H9 (cell line): ENCODE measurements around the gene BAG1. TPM values are rescaled to one million over a fixed set of nuclear protein-coding genes. Genes with fewer than 3 reads are reported as not detected.

Source experiments
- DNase-seq: peaks from one replicate; pipeline ENCODE4 v3.0.0-alpha.2; 2017
- H2AFZ ChIP-seq: one replicate; pipeline ENCODE4 v1.6.1; 2013; ENCODE audit warnings: mild to moderate bottlenecking, low read length, control low read depth, moderate library complexity
- H2AK5ac ChIP-seq: 2 replicates; pipeline ENCODE4 v1.6.1; 2013; ENCODE audit warnings: low read length, control low read depth, mixed read lengths; ENCODE audit not compliant: insufficient read length
- H2BK120ac ChIP-seq: one replicate; pipeline ENCODE4 v1.6.1; 2013; ENCODE audit warnings: low read depth, mild to moderate bottlenecking, low read length, control low read depth, inconsistent platforms; ENCODE audit not compliant: poor library complexity, severe bottlenecking
- H2BK12ac ChIP-seq: 2 replicates; pipeline ENCODE4 v1.6.1; 2013; ENCODE audit warnings: low read length, control low read depth, mixed read lengths, low read depth; ENCODE audit not compliant: insufficient read length
- H2BK15ac ChIP-seq: 2 replicates; pipeline ENCODE4 v1.6.1; 2013; ENCODE audit warnings: low read depth, low read length, control low read depth
- H2BK20ac ChIP-seq: one replicate; pipeline ENCODE4 v1.6.1; 2013; ENCODE audit warnings: low read depth, mild to moderate bottlenecking, low read length, control low read depth, inconsistent platforms; ENCODE audit not compliant: poor library complexity, severe bottlenecking
- H2BK5ac ChIP-seq: 2 replicates; pipeline ENCODE4 v1.6.1; 2013; ENCODE audit warnings: low read length, control low read depth, mixed read lengths; ENCODE audit not compliant: insufficient read length
- H3K14ac ChIP-seq: 2 replicates; pipeline ENCODE4 v1.6.1; 2013; ENCODE audit warnings: low read length, control low read depth; ENCODE audit not compliant: insufficient read depth
- H3K18ac ChIP-seq: 2 replicates; pipeline ENCODE4 v1.6.1; 2013; ENCODE audit warnings: low read depth, mild to moderate bottlenecking, mixed read lengths, low read length, control low read depth; ENCODE audit not compliant: insufficient read length
- H3K23ac ChIP-seq: 2 replicates; pipeline ENCODE4 v1.6.1; 2013; ENCODE audit warnings: low read length, control low read depth, mixed read lengths, low read depth; ENCODE audit not compliant: insufficient read length
- H3K23me2 ChIP-seq: 2 replicates; pipeline ENCODE4 v1.6.1; 2013; ENCODE audit warnings: low read depth, mild to moderate bottlenecking, mixed read lengths, low read length, control low read depth; ENCODE audit not compliant: insufficient read length, poor library complexity, severe bottlenecking
- H3K27ac ChIP-seq: 2 replicates; pipeline ENCODE4 v1.5.1; 2013; ENCODE audit warnings: low read length, control low read depth, mixed read lengths, low read depth; ENCODE audit not compliant: insufficient read length
- H3K27me3 ChIP-seq: 2 replicates; pipeline ENCODE4 v1.6.1; 2013; ENCODE audit warnings: low read length, control low read depth, inconsistent platforms; ENCODE audit not compliant: insufficient read depth
- H3K4ac ChIP-seq: 2 replicates; pipeline ENCODE4 v1.6.1; 2013; ENCODE audit warnings: low read depth, mild to moderate bottlenecking, control low read depth, inconsistent platforms, low read length, moderate library complexity
- H3K4me1 ChIP-seq: 2 replicates; pipeline ENCODE4 v1.6.1; 2013; ENCODE audit warnings: low read length, control low read depth, inconsistent platforms; ENCODE audit not compliant: insufficient read depth
- H3K4me2 ChIP-seq: 2 replicates; pipeline ENCODE4 v1.6.1; 2013; ENCODE audit warnings: low read length, control low read depth, mixed read lengths; ENCODE audit not compliant: insufficient read length, insufficient read depth
- H3K56ac ChIP-seq: 2 replicates; pipeline ENCODE4 v1.6.1; 2013; ENCODE audit warnings: low read depth, mild to moderate bottlenecking, mixed read lengths, low read length, control low read depth; ENCODE audit not compliant: insufficient read length
- H3K79me1 ChIP-seq: 2 replicates; pipeline ENCODE4 v1.6.1; 2013; ENCODE audit warnings: low read depth, mild to moderate bottlenecking, moderate library complexity, low read length, control low read depth, inconsistent platforms; ENCODE audit not compliant: insufficient read depth, poor library complexity, severe bottlenecking
- H3K79me2 ChIP-seq: 2 replicates; pipeline ENCODE4 v1.6.1; 2013; ENCODE audit warnings: low read length, control low read depth, inconsistent platforms; ENCODE audit not compliant: insufficient read depth
- H3K9ac ChIP-seq: 2 replicates; pipeline ENCODE4 v1.6.1; 2013; ENCODE audit warnings: low read length, control low read depth, mixed read lengths; ENCODE audit not compliant: insufficient read length; ENCODE audit errors: extremely low read depth
- H3K9me3 ChIP-seq: one replicate; pipeline ENCODE4 v1.6.1; 2013; ENCODE audit warnings: low read depth, low read length, inconsistent platforms; ENCODE audit not compliant: control insufficient read depth
- H3T11ph ChIP-seq: one replicate; pipeline ENCODE4 v1.6.1; 2013; ENCODE audit warnings: mild to moderate bottlenecking, low read length, control low read depth, inconsistent platforms
- H4K20me1 ChIP-seq: one replicate; pipeline ENCODE4 v1.6.1; 2013; ENCODE audit not compliant: control insufficient read depth, insufficient read length, insufficient read depth
- H4K5ac ChIP-seq: 2 replicates; pipeline ENCODE4 v1.6.1; 2013; ENCODE audit warnings: low read depth, mild to moderate bottlenecking, mixed read lengths, low read length, control low read depth; ENCODE audit not compliant: insufficient read length
- H4K8ac ChIP-seq: replicated peaks from 2 replicates; pipeline ENCODE4 v1.6.1; 2013; ENCODE audit warnings: low read length, control low read depth, mixed read lengths, low read depth; ENCODE audit not compliant: insufficient read length
- H4K91ac ChIP-seq: 2 replicates; pipeline ENCODE4 v1.6.1; 2013; ENCODE audit warnings: low read depth, mild to moderate bottlenecking, moderate library complexity, mixed read lengths, low read length, control low read depth; ENCODE audit not compliant: insufficient read length
- H3K27ac Mint-ChIP-seq, 3 experiments: 2 replicates in 2 of 3; 3 replicates in 1 of 3; pipeline ENCODE4 v1.8.0; 2020 to 2021; ENCODE audit warnings: mixed read lengths in 3 of 3, mild to moderate bottlenecking in 1 of 3, moderate library complexity in 1 of 3
- H3K27me3 Mint-ChIP-seq: 2 replicates; pipeline ENCODE4 v1.8.0; 2021; ENCODE audit warnings: low read depth, mild to moderate bottlenecking, moderate library complexity, mixed read lengths
- H3K36me3 Mint-ChIP-seq, 3 experiments: 2 replicates in 2 of 3; 3 replicates in 1 of 3; pipeline ENCODE4 v1.8.0; 2020 to 2021; ENCODE audit warnings: low read depth in 3 of 3, mixed read lengths in 3 of 3; ENCODE audit not compliant: insufficient read depth in 1 of 3
- H3K4me1 Mint-ChIP-seq, 2 experiments: 2 replicates each; pipeline ENCODE4 v1.8.0; 2020; ENCODE audit warnings: mixed read lengths in 2 of 2
- H3K4me3 Mint-ChIP-seq, 2 experiments: 2 replicates in 1 of 2; 3 replicates in 1 of 2; pipeline ENCODE4 v1.8.0; 2020 to 2021; ENCODE audit warnings: mild to moderate bottlenecking in 2 of 2, mixed read lengths in 2 of 2, moderate library complexity in 1 of 2
- H3K9me3 Mint-ChIP-seq, 2 experiments: 2 replicates in 1 of 2; 3 replicates in 1 of 2; pipeline ENCODE4 v1.8.0; 2020; ENCODE audit warnings: mild to moderate bottlenecking in 2 of 2, mixed read lengths in 2 of 2, moderate library complexity in 1 of 2
- WGBS: extraction: QIAGEN DNeasy Blood & Tissue Kit; methylation state at CpG from one replicate; pipeline ENCODE4 v1.1.7; 2013; ENCODE audit warnings: missing lambda C conversion rate, low lambda C conversion rate, mixed read lengths; ENCODE audit not compliant: insufficient read length; ENCODE audit errors: extremely low coverage; 5-methylcytosine and 5-hydroxymethylcytosine counted together
- total RNA-seq: library from RNA; stranded (reverse); gene quantifications from 2 replicates; pipeline ENCODE4 v1.2.1, GENCODE V29; 2021
- TF ChIP-seq, protein P1 (sequence below): fragments of 200-600 bp; sonication (generic); conservative IDR thresholded peaks from 3 replicates; pipeline ENCODE4 v1.8.0; 2021; ENCODE audit warnings: antibody characterized with exemption, mild to moderate bottlenecking

The BAG1 gene
- total RNA-seq, 1 experiment from 2014 or later, result 66.4 TPM

DNA sequence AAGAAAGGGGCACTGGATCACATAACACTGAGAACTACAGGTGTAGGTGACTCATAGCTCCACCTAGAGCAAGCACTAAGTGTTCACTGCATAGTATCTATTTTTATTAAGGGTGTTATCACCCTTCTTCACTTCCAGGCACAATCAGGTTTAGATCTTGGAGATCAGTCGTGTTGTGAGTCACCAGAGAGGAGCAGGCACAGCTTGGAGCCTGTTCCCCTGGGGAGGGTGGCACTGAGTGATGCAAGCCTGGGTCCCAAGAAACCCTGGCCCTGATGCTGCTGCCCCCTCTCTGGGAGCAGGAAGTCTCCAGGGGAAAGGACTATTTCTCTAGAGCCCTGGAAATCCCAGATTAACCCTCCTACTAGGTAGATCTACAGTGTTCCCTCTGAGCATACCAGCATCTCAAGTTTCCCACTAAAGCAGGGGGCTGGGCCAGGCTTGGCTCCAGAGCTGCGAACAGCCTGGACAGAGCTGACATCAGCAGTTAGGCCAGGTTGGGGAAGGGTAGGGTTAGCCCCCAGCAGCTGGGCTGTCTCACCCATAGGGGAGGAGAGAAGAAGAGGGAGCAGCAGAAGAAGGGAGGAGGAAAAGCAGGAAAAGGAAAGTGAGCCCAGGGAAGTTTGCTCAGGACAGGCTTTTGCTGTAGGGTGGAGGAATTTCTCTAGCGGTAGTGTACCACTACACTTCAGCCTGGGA, 52.7 kb downstream of the BAG1 start:
- Mint-ChIP-seq H3K27me3 (peaks cover 8% of the 10 kb centered on the region), H3K4me3 (no peak overlapping the region), H3K4me1 (peaks cover 9 to 12% of the 10 kb centered on the region in 2 experiments), H3K9me3 (no peaks in the 10 kb centered on the region), H3K27ac (0 out of 7 replicates have a peak overlapping the region, but pooled peaks of 2 of the 3 experiments have one; percentile 26 to 37), H3K36me3 (no peaks in the 10 kb centered on the region)
- Histone ChIP-seq H4K5ac (no peak overlapping the region), H3K27me3 (no peaks in the 10 kb centered on the region), H3K79me2 (no peaks in the 10 kb centered on the region), H4K91ac (no peak overlapping the region), H3K4ac (no peak overlapping the region), H2BK20ac (no peak overlapping the region), H2BK120ac (no peak overlapping the region), H2AK5ac (no peak overlapping the region), H2AFZ (no peak overlapping the region), H3K23ac (no peak overlapping the region), H2BK12ac (no peak overlapping the region), H3K56ac (no peak overlapping the region), H3K27ac (no peak overlapping the region), H3K14ac (no peak overlapping the region), H3T11ph (no peak overlapping the region), H4K20me1 (no peaks in the 10 kb centered on the region), H3K18ac (no peak overlapping the region), H3K9me3 (no peaks in the 10 kb centered on the region), H3K79me1 (no peaks in the 10 kb centered on the region), H2BK5ac (no peak overlapping the region), H3K23me2 (no peaks in the 10 kb centered on the region), H3K9ac (no peak overlapping the region), H4K8ac (no peak overlapping the region), H2BK15ac (no peak overlapping the region), H3K4me2 (no peak overlapping the region), H3K4me1 (no peaks in the 10 kb centered on the region)
- no CpG with 5 or more reads among the region's 3 CpGs for WGBS
- TF ChIP-seq, protein P1, sequence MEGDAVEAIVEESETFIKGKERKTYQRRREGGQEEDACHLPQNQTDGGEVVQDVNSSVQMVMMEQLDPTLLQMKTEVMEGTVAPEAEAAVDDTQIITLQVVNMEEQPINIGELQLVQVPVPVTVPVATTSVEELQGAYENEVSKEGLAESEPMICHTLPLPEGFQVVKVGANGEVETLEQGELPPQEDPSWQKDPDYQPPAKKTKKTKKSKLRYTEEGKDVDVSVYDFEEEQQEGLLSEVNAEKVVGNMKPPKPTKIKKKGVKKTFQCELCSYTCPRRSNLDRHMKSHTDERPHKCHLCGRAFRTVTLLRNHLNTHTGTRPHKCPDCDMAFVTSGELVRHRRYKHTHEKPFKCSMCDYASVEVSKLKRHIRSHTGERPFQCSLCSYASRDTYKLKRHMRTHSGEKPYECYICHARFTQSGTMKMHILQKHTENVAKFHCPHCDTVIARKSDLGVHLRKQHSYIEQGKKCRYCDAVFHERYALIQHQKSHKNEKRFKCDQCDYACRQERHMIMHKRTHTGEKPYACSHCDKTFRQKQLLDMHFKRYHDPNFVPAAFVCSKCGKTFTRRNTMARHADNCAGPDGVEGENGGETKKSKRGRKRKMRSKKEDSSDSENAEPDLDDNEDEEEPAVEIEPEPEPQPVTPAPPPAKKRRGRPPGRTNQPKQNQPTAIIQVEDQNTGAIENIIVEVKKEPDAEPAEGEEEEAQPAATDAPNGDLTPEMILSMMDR, result no peak; the same call in 2 of the 3 replicates
- DNase-seq, result no peak
